HL-60 (cell line): ENCODE measurements around the gene MICALL2.

Experiments used
- CTCF ChIP-seq: IDR thresholded peaks from one replicate; pipeline ENCODE4 v1.5.1; 2011; ENCODE audit warnings: low read length, control low read depth, inconsistent platforms; ENCODE audit not compliant: insufficient read depth
- SPI1 ChIP-seq: IDR thresholded peaks from 2 replicates; pipeline ENCODE4 v1.6.1; 2012; ENCODE audit warnings: low read depth, mild to moderate bottlenecking, borderline replicate concordance

GRCh38 chr7:1450431-1450830 lies 8.8 kb downstream of the MICALL2 start:
- TF ChIP-seq CTCF (no peak), SPI1 (no peak)
